RKO (cell line): ENCODE measurements around the gene C15orf62.

Source experiments
- DNase-seq: peaks from one replicate; pipeline ENCODE4 v3.0.0-alpha.2; 2016; ENCODE audit warnings: low spot score

The C15orf62 gene

GRCh38 chr15:40769274-40770146 is at the start of gene C15orf62:
Gene C15orf62 (plus strand): TSS chr15:40769980. CDS start chr15:40770496, 516 bp downstream.
- no peak for DNase-seq

- DNase-seq, result no peak
Measured at GRCh38 chr15:40721701-40722100, 48.1 kb upstream of the C15orf62 start.

GRCh38 chr15:40722354-40722753 is 47.4 kb upstream of the C15orf62 start:
- DNase-seq, result no peak

GRCh38 chr15:40722934-40723333 is 46.8 kb upstream of the C15orf62 start:
- peak; percentile 29 for DNase-seq

- no peak for DNase-seq
Measured at GRCh38 chr15:40723919-40724318, 45.9 kb upstream of the C15orf62 start.

- DNase-seq, result no peak
Measured at GRCh38 chr15:40731034-40731433, 38.7 kb upstream of the C15orf62 start.

- no peak for DNase-seq
Measured at GRCh38 chr15:40736575-40736974, 33.2 kb upstream of the C15orf62 start.

GRCh38 chr15:40737048-40737447 is 32.7 kb upstream of the C15orf62 start:
- DNase-seq, result no peak

- DNase-seq, result no peak
Measured at GRCh38 chr15:40739047-40739446, 30.7 kb upstream of the C15orf62 start.

GRCh38 chr15:40739854-40740253 is 29.9 kb upstream of the C15orf62 start:
- no peak for DNase-seq

- no peak for DNase-seq
Measured at GRCh38 chr15:40743485-40743901, 26.3 kb upstream of the C15orf62 start.

- peak; percentile 83 for DNase-seq
Measured at GRCh38 chr15:40743921-40744814, 25.6 kb upstream of the C15orf62 start.

GRCh38 chr15:40744815-40745152 is 25.0 kb upstream of the C15orf62 start:
- no peak for DNase-seq

GRCh38 chr15:40746916-40747418 is 22.8 kb upstream of the C15orf62 start:
- no peak for DNase-seq

- DNase-seq, result no peak
Measured at GRCh38 chr15:40747685-40748631, 21.8 kb upstream of the C15orf62 start.

GRCh38 chr15:40749151-40749630 is 20.6 kb upstream of the C15orf62 start:
- DNase-seq, result no peak

GRCh38 chr15:40750885-40751284 is 18.9 kb upstream of the C15orf62 start:
- DNase-seq, result no peak

- no peak for DNase-seq
Measured at GRCh38 chr15:40751745-40752144, 18.0 kb upstream of the C15orf62 start.

- DNase-seq, result peak; percentile 38
Measured at GRCh38 chr15:40754574-40754882, 15.3 kb upstream of the C15orf62 start.

- peak; percentile 93 for DNase-seq
Measured at GRCh38 chr15:40754883-40755811, 14.6 kb upstream of the C15orf62 start, which contains the start of gene RMDN3. Gene RMDN3 (minus strand): TSS chr15:40755254. CDS start chr15:40754783, 471 bp downstream.
